GM21528 (cell line): ENCODE measurements around the gene FGF22.
"Not testable (repeated sequence)": the region's sequence is repeated elsewhere in the genome, so short reads cannot be mapped to it uniquely, and the experiment has no call there.

Source experiments
- ATAC-seq: cut with Tn5 transposase; IDR thresholded peaks from one replicate; pipeline ENCODE4 v1.9.1; 2021; ENCODE audit warnings: mild to moderate bottlenecking, moderate library complexity; ENCODE audit not compliant: unreplicated experiment, low FRiP score

The FGF22 gene

DNA sequence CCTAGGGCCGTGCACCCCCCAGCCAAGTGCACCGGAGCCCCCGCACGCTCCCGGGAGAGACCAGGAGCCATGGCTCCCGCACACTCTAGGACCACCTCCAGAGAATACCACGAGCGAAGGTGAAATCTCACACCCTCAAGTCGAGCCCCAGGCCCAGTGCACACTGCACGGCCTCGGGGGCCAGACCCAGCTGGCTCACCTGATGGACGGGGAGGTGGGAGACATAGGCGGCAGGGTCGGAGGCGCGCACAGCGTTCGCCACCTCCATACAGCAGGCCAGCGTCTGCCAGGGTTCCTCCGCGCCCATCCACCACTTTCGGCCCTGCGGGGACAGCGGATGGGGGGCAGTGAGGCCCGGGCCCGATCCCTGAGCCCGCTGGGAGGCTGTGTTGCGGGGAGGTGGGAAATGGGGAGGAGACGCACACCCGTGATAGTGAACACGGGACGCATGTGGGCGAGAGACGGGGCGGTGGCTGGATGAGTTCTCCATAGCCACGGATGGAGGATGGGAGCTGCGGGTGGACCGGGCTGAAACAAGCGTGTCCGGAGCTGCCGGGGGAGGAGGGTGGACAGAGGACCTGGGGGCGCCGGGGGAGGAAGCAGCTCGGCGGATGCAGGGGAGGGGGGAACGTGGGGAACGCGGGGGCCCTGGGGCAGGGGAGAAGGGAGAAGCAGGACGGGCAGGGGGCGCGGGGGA is 19.4 kb upstream of the FGF22 start:
- ATAC-seq, result no peak

- ATAC-seq, result not testable (repeated sequence)
Measured at GRCh38 chr19:621191-621590, 18.5 kb upstream of the FGF22 start.

- ATAC-seq, result no peak
Measured at GRCh38 chr19:621819-622218, 17.9 kb upstream of the FGF22 start.

DNA sequence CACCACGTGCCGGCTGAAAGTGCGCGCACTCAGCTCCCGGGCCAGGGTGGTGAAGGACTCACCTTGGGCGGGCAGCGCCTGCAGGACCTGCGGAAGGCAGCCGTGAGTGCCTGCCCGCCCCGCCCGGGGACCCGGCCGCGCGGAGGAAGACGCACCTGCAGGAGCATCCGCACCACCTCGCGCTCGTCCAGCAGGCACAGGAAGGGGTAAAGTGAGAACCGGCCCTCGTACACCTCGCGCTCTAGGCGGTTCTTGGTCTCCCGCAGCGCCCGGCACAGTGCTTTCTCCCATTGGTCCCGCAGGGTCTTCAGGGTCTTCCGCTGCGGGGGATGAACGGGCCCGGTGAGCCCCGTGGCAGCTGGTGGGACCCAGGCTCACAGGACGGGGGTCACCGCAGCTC is 17.0 kb upstream of the FGF22 start:
- ATAC-seq, result no peak

DNA sequence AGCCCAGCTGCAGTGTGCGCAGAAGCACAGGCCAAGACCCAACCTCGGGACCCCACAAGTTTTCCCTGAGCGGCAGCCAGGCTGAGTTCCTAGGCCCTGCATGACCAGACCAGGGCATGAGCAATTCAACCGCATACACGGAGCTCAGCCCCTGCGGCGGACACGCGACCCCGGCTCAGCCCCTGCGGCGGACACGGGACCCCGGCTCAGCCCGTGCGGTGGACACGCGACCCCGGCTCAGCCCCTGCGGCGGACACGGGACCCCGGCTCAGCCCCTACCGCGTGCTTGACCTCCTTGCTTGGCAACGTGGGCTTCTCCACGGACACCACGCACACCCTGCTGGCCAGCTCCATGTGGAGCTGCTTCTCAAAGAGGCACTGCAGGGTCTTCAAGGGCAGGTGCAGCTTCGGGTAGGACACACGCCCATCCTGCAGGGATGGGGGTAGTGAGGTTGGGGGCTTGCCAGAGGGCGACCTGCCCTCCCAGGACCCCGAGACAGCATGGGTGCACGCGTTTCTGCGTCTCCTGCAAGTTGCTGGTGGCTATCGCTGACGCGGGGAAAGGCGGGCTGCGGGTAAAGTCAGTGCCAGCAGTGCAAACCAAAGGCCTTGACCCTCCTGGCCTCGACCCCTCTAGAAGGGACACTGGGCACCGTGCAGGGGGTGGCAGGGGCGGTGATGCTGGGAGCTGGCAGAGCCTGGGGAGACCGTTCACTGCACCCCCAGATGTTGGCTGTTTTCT is 16.3 kb upstream of the FGF22 start:
- ATAC-seq, result no peak

DNA sequence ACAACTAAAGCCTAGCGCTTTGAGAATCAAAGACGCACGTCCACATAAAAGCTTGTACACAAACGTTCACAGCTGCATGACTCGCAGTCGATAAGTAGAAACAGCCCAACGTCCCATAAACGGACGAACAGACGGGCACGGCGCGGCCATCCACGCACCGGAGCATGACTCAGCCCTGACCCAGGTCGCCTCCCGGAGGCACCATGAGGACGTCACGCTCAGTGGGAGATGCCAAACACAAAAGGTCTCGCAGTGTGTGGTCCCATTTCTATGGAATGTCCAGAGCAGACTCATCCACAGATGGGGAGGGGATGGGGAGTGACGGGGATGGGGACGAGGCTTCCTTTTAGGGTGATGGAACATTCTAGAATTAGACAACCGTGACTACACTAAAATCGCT is 15.7 kb upstream of the FGF22 start:
- ATAC-seq, result no peak

GRCh38 chr19:624433-625109 is 15.1 kb upstream of the FGF22 start:
- ATAC-seq, result no peak

GRCh38 chr19:625257-625656 is 14.4 kb upstream of the FGF22 start:
- no peak for ATAC-seq

GRCh38 chr19:626566-626965 is 13.1 kb upstream of the FGF22 start:
- ATAC-seq, result not testable (repeated sequence)

- no peak for ATAC-seq
Measured at GRCh38 chr19:628168-628567, 11.5 kb upstream of the FGF22 start.

- ATAC-seq, result not testable (repeated sequence)
Measured at GRCh38 chr19:629515-629914, 10.2 kb upstream of the FGF22 start.

GRCh38 chr19:629961-630714 is 9.5 kb upstream of the FGF22 start:
- ATAC-seq, result no peak

GRCh38 chr19:632579-633067 is 7.1 kb upstream of the FGF22 start:
- peak; percentile 26 for ATAC-seq

DNA sequence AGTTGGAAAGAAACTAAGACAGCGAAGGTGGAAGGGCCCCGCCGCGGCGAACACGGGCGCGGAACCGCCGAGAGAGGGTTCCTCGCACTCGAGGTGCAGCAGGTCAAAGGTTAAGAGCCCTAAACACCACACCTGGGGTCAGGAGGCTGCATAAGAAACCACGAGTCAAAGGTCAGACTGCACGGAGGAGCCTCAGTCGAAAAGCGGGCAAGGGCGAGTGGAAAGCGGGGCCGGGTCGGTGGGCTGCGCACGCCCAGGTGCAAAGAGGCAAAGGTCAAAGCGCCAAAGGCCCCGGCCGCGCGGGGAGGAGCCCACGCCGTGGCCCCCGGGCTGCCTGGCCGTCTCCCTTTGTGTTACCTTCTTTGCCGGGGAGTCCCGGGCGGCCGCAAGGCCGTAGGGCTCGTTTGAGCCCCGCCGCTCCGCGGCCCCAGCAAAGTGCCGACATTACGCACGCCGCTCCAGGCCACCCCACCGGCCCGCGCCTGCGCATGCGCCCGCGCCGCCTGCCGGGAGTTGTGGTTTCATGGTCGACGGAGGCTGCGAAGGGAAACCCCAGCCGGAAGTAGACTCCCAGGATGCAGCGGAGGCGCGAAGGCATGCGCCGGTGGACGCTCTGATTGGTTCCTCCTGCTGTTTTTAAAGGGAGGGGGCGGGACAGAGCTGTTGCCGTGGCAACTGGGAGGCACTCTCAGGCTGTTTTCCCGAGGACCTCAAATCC is 6.5 kb upstream of the FGF22 start, which contains the start of gene POLRMT:
Gene POLRMT, minus strand, starts transcription at position 470 of the 718 bp plus-strand sequence. Its CDS starts 25 bp downstream, at position 445.
- ATAC-seq, result peak; percentile 71

DNA sequence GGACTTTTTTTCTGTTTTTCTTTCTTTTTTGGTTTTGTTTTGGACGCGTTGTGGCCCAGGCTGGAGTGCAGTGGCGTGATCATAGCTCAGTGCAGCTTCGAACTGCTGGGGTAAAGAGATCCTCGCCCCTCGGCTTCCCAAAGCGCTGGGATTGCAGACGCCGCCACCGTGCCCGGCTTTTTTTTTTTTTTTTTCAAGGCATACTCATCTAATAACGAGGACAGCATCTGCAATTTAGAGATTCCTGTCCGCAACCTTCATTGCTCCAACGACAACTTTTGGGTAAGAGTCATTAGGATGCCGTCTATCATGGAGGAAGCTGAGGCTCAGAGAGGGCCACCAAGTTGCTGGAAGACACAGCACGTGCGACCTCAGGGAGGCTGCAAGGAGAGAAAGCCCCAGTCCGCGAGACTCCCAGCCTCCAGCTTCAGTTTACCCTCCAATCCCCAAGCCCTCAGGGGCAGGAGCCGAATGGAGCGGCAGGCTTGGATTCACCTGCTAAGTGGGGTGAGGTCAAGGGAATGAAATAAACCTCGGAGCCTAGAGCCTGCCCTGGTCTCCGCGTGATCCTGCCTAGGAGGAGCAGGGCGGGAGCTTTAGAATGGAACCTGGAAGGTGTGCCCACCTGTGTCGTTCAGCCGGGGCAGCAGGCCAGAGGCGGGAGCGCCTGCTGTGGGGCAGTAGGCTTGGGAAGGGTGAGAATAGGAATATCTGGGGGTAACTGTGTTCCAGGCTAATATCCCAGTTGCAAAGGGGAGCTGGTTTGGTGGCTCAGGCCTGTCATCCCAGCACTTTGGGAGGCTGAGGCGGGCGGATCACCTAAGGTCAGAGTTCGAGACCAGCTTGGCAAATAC is 5.7 kb upstream of the FGF22 start:
- no peak for ATAC-seq

DNA sequence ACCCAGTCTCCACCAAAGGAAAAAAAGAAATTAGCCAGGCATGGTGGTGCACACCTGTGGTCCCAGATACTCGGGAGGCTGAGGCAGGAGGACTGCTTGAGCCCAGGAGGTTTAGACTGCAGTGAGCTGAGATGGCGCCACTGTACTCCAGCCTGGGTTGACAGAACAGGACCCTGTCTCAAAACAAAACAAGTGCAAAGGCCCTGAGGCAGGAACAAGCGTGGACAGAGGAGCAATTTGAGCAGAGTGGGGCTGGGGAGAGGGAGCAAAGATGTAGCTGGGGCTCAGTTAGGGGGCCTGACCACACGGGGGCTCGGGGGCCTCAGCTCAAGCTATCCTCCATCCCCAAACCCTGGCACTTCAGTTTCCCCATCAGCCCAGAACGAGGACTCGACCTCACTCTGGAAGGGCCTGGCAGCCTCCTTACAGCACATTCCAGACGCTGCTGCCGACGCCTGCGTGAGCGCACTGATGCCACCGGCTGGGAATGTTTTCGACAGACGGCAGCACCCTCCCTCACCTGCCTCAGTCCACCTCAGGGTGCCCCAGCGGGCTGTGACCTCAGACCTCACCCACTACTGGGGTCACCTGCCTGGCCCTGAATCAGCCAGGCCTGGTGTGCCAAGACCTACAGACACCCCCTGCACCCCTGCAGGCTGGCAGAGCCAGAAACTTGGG is 4.6 kb upstream of the FGF22 start:
- ATAC-seq, result no peak

- no peak for ATAC-seq
Measured at GRCh38 chr19:638906-639252, 800 bp upstream of the FGF22 start.

DNA sequence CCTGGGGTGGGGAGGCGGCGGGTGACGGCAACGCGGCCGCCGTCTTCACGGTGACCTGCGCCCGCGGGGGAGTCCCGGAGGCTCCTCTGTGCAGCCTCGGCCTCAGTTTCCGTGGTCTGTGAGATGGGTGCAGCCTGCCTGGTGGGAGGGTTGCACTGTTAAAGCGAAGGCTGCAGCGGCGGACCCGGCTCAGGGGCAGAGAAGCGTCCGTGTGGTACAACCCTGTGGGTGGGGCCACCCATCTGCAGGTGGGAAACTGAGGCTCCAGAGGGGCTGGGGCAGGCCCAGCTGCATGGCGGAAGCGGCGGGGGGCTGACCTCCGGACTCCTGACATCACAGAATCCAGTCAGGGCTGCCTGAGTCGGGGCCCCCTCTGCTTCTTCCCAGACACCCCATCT is 481 bp downstream of the FGF22 start:
- ATAC-seq, result no peak
